NCI-H345 (cell line): ENCODE measurements around the gene CCNY.
"Not testable (repeated sequence)": the region's sequence is repeated elsewhere in the genome, so short reads cannot be mapped to it uniquely, and the experiment has no call there.

Source experiments
- DNase-seq: peaks from one replicate; lab custom pipeline; 2025; lab: John Stamatoyannopoulos, UW

The CCNY gene

GRCh38 chr10:35517431-35518181, 181.3 kb downstream of the CCNY start:
- DNase-seq, result no peak

DNA sequence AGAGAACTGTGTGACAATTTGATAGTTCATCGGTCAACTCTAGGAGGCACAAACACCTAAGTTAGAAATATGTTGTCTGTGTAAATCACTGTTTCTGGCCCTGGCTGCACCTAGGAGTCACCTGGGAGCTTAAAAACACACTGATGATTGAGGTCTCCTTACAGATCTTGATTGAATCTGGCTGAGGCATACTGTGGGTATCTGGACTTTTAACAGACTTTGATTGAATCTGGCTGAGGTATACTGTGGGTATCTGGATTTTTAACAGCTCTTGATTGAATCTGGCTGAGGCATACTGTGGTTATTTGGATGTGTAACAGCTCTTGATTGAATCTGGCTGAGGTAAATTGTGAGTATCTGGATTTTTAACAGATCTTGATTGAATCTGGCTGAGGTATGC, 181.9 kb downstream of the CCNY start:
- DNase-seq, result not testable (repeated sequence)

- no peak for DNase-seq
These were observed 184.7 kb downstream of the CCNY start for GRCh38 chr10:35520996-35521395.

- DNase-seq, result no peak
These were observed 187.4 kb downstream of the CCNY start for GRCh38 chr10:35523670-35524225.

GRCh38 chr10:35526746-35527145, 190.4 kb downstream of the CCNY start:
- no peak for DNase-seq

DNA sequence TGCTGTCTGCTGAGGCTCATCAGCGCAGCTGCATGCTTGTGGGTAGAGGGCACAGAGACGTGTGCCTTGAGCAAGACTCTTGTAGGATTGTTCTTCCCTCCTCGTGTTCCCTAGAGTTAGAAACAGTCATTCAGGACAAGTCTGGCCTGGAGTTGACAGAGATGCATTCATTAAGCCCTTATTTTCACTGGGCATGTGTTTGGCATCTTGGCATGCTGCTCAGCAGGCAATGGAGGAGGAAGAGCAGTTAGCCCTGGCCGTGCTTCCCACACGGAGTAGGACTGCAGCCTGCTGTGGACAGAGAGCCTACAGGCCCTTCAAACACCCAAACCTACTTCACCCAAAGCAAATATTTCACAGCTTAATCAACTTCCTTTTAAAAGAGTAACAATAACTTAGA, 195.8 kb downstream of the CCNY start:
- no peak for DNase-seq

- DNase-seq, result no peak
These were observed 197.3 kb downstream of the CCNY start for GRCh38 chr10:35533565-35533964.

DNA sequence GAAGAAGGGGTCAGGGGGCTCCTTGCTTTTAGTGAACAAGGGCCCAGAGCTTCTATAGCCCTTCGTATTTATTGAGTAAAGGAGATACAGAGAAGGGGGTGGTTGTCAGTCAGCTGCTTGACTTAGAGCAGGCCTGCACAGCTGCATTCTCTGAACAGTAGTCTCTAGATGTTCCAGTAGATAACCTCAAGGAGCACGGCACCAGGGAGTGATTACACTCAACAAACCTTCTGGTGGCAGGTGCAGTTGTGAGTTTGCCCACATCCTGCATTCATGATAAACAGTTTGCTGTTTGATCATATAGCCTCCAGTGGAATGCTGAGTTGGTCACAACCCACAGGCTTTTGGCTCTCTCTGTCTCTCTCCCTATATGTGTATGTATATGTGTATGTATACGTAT, 198.8 kb downstream of the CCNY start:
- DNase-seq, result no peak

DNA sequence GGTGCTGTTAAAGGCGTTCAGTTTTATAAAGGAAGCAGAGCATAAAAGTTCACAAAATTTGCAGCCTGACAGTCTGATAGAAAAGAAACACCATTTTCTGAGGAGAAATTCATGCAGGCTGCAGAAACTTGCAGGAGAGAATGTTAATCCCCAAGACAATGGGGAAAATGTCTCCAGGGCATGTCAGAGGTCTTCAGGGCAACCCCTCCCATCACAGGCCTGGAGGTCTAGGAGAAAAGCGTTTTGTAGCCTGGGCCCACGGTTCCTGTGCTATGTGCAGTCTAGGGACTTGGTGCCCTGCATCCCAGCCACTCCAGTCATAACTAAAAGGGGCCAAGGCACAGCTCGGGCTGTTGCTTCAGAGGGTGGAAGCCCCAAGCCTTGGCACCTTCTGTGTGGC, 200.5 kb downstream of the CCNY start:
- DNase-seq, result no peak

DNA sequence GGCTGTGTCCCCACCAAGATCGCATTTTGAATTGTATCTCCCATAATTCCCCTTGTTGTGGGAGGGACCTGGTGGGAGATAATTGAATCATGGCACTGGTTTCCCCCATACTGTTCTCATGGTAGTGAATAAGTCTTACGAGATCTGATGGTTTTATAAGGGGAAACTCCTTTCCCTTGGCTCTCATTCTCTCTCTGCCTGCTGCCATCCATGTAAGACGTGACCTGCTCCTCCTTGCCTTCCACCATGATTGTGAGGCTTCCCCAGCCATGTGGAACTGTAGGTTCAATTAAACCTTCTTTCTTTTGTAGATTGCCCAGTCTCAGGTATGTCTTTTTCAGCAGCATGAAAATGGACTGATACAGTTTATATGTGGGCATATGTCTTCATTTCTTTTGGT, 201.6 kb downstream of the CCNY start:
- not testable (repeated sequence) for DNase-seq

GRCh38 chr10:35540296-35541164, 204.2 kb downstream of the CCNY start:
- DNase-seq, result no peak

DNA sequence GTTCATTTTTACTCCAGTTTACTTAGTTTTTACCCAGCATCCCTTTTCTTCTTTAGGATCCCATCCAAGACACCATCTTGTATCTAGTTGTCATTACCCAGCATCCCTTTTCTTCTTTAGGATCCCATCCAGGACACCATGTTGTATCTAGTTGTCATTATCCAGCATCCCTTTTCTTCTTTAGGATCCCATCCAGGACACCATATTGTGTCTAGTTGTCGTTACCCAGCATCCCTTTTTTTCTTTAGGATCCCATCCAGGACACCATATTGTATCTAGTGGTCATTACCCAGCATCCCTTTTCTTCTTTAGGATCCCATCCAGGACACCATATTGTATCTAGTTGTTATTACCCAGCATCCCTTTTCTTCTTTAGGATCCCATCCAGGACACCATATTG, 205.4 kb downstream of the CCNY start:
- DNase-seq, result no peak

DNA sequence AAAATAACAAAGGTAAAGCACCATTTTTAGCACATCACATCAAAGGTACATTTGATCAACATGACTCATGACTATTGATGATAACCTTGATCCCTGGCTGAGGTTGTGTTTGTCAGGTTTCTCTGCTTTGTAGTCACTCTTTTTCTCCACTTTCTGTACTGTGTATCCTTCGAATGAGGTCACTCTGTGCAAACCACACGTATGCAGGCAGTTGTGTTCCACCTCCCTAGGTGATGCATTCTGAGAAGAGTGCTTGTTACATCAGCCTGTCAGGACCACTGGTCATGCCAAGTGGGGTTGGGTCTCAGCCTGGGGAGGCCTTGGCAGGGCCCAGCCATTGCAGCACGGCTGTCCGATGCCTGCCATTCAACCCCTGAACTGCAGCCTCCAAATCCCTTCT, 206.0 kb downstream of the CCNY start:
- no peak for DNase-seq

GRCh38 chr10:35545079-35545657, 208.9 kb downstream of the CCNY start:
- no peak for DNase-seq

DNA sequence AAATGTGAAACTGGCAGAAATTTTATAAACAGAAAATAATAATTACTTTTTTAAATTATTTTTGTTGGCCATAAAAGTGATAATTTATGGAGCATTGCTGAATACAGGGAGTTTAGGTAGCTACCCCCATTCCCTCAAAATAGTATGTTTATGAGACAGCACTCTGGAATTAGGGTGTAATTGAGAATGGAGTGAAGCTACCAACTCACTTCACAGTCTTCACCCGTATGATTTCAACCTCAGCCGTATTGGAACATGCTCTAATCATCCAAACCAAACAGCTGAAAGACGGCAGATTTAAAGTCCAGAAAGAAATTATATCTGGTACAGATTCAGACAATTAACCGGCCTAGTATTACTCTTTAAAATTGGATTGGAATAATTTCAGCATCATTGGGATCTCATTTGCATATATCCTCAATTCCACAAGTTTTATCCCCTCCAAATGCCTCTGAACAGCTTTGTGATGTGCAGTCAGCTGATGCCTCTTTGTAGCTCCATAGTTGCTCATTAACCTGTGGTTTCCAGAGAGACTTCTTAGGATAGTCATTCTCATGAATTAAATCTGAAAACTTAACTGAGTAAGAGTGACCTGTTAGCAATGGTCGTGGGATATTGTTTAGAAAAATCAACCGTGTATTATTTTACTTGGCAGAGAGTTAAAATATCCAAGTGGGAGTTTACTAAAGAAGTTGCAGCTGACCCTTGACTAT, 209.7 kb downstream of the CCNY start:
- no peak for DNase-seq

DNA sequence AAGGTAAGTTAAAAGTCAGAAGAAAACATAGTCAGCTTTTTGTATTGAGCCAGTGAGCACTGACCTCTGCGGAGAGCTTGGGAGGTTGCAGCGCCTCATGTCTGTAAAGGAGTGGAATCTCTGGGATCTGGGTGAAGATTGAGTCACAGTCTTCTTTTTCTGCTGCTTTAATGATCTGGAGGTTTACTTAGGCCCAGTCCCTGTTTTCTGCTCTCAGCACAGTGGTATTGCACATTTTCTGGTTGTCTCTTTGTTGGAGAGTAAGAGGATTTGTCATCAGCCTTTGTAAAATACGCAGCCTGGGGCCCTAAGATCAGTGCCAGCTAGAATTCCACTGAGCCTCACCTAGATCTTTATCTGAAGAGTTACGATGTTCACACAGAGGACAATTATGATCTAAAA, 210.5 kb downstream of the CCNY start:
- DNase-seq, result no peak

GRCh38 chr10:35552650-35553342, 216.5 kb downstream of the CCNY start:
- no peak for DNase-seq

DNA sequence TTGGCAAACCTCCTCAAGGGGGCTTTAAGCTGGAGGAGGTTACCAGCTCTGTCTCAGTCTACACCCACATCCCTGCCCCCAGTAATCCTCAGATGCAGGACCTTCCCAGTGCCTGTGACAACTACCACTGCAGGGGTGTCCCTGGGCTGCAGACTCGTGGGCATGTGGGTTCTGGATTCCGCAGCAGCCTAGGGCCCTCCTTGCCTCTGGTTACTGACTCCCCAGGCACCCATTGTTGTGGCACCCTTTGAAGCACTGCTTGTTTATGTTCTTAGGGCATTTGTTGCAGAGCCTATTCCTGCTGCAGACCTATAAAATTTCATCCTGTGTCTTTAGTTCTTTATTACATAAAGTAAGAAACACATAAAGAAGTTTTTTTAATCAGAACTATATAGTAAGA, 217.7 kb downstream of the CCNY start:
- DNase-seq, result no peak

DNA sequence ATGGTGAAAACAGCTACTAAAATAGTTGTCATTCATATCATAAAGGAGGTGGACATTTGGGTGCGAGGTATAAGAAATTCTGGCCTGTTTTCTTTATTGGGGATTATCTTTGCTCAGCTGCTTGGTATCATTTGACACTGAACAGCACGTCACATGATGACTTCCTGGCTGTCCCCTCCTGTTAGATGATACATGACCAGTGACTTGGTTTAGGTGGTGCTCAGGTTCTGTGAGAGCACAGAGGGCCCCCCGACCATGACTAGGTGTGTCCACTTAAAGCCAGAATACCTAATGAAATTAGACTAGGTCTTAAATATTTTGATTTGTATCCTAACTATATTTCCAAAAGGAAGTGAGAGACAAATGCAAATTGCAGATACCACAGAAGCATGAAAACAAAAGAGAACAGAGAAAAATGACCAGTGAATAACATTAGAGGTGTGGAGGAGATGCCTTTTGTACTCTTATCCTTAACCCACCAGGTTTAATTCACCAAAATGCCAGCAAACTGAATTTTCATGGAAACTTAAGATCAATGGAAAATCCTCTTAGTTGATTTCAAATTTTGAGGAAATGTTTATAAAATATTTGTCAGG, 218.2 kb downstream of the CCNY start:
- DNase-seq, result no peak

DNA sequence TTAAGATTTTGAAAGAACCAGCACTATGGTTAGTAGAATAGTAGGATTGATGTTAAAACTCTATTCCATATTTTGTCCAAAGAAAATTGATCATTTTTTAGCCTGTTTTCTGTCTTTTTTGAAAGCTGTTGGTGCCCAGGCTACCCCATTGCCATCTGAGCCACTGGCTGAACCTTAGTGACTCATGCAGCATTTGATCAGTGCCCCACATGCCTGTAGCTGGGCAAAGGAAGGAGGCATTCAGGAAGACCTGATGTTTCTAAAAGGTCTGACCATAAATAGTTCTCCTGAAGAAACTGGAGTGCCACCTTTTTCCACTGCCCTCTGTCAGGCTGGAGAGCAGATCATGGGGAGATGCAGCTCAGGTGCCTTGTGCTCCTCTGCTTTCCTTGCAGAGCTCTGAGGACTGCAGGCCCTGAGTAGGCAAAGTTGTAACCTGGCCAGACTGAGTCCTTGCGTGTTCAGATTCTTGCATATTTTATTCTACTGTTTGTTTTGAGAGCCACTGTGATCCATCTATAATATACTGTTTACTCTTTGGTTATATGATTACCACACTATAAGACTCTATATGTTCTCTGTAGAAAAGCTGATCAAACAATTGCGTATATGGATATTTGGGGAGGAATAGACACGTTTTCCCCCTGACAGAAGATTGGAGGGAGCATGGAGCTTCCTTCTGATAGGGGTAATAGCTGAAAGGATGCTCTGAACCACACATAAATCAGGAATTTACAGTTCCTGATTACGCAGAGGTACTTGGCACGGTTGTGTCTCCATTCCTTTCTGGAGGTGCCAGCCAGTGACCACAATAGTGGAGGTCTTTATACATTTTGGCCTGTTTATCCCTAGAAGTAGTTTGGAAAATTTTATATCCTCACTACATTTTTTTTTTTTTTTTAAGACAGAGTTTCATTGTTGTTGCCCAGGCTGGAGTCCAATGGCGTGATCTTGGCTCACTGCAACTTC, 219.9 kb downstream of the CCNY start:
- DNase-seq, result no peak
